HEK293 (cell line): ENCODE results near the gene DNMT3A.

Experiments
- ZNF544 ChIP-seq: fragments of 450-650 bp; formaldehyde crosslinking; IDR thresholded peaks from 2 replicates; pipeline ENCODE4 v1.5.0; 2017; ENCODE audit warnings: missing biosample characterization, missing genetic modification characterization
- ZNF707 ChIP-seq: fragments of 450-650 bp; formaldehyde crosslinking; IDR thresholded peaks from 2 replicates; pipeline ENCODE4 v1.5.1; 2016; ENCODE audit warnings: missing biosample characterization, missing genetic modification characterization
- TF ChIP-seq, protein P1 (sequence below): fragments of 450-650 bp; formaldehyde crosslinking; IDR thresholded peaks from 2 replicates; pipeline ENCODE4 v1.5.1; 2016; ENCODE audit warnings: missing biosample characterization, missing genetic modification characterization
- TF ChIP-seq, protein P2 (sequence below): fragments of 450-650 bp; formaldehyde crosslinking; IDR thresholded peaks from 2 replicates; pipeline ENCODE4 v1.5.1; 2016; ENCODE audit warnings: missing biosample characterization, missing genetic modification characterization
- TF ChIP-seq, protein P3 (sequence below): fragments of 450-650 bp; formaldehyde crosslinking; IDR thresholded peaks from 2 replicates; pipeline ENCODE4 v1.5.1; 2016; ENCODE audit warnings: missing biosample characterization, missing genetic modification characterization

DNA sequence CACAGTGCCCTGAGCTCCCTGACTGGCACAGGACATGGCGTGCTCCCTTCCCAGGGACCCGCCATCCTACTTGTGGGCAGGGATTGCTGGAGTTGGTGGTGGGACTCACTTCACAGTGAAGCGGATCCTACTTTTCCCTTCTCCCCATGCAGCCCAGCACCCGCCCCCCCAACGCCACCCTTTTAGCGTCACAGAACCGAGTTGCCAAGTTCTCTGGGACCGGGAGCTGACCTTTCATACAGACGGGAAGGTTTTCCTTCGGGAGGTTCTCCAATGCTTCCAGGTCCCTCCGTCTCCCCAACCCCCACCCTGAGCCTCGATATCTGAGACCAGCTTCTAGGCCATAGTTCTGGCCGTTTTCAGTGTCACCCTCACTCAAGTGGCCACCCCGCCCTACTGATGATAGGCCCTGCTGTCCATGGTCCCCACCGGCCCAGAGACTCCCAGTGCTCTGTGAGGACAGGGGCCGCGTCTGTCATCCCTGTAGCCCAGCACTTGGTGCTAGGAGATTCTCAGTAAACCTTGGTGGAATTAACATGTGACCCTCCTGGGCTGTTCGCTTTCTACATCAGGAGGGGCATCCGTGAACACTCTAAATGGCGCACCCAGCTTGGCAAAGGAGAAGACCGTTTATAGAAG is 1.6 kb upstream of the DNMT3A start:
- no peak for TF ChIP-seq ZNF544 (tag by site-specific recombination)
- TF ChIP-seq, protein P1, sequence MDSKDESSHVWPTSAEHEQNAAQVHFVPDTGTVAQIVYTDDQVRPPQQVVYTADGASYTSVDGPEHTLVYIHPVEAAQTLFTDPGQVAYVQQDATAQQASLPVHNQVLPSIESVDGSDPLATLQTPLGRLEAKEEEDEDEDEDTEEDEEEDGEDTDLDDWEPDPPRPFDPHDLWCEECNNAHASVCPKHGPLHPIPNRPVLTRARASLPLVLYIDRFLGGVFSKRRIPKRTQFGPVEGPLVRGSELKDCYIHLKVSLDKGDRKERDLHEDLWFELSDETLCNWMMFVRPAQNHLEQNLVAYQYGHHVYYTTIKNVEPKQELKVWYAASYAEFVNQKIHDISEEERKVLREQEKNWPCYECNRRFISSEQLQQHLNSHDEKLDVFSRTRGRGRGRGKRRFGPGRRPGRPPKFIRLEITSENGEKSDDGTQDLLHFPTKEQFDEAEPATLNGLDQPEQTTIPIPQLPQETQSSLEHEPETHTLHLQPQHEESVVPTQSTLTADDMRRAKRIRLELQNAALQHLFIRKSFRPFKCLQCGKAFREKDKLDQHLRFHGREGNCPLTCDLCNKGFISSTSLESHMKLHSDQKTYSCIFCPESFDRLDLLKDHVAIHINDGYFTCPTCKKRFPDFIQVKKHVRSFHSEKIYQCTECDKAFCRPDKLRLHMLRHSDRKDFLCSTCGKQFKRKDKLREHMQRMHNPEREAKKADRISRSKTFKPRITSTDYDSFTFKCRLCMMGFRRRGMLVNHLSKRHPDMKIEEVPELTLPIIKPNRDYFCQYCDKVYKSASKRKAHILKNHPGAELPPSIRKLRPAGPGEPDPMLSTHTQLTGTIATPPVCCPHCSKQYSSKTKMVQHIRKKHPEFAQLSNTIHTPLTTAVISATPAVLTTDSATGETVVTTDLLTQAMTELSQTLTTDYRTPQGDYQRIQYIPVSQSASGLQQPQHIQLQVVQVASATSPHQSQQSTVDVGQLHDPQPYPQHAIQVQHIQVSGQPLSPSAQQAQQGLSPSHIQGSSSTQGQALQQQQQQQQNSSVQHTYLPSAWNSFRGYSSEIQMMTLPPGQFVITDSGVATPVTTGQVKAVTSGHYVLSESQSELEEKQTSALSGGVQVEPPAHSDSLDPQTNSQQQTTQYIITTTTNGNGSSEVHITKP (tag by site-specific recombination): no peak
- TF ChIP-seq, protein P2, sequence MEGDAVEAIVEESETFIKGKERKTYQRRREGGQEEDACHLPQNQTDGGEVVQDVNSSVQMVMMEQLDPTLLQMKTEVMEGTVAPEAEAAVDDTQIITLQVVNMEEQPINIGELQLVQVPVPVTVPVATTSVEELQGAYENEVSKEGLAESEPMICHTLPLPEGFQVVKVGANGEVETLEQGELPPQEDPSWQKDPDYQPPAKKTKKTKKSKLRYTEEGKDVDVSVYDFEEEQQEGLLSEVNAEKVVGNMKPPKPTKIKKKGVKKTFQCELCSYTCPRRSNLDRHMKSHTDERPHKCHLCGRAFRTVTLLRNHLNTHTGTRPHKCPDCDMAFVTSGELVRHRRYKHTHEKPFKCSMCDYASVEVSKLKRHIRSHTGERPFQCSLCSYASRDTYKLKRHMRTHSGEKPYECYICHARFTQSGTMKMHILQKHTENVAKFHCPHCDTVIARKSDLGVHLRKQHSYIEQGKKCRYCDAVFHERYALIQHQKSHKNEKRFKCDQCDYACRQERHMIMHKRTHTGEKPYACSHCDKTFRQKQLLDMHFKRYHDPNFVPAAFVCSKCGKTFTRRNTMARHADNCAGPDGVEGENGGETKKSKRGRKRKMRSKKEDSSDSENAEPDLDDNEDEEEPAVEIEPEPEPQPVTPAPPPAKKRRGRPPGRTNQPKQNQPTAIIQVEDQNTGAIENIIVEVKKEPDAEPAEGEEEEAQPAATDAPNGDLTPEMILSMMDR: no peak
- TF ChIP-seq, protein P3, sequence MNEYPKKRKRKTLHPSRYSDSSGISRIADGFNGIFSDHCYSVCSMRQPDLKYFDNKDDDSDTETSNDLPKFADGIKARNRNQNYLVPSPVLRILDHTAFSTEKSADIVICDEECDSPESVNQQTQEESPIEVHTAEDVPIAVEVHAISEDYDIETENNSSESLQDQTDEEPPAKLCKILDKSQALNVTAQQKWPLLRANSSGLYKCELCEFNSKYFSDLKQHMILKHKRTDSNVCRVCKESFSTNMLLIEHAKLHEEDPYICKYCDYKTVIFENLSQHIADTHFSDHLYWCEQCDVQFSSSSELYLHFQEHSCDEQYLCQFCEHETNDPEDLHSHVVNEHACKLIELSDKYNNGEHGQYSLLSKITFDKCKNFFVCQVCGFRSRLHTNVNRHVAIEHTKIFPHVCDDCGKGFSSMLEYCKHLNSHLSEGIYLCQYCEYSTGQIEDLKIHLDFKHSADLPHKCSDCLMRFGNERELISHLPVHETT: no peak
- TF ChIP-seq ZNF707 (tag by site-specific recombination): no peak
